ENCODE measurements around the gene SEMA5A.

- TF ChIP-seq CTCF (IDR thresholded peaks at IDR 0.05) (no peak), POLR2A (IDR thresholded peaks at IDR 0.05) (no peak)
Measured at GRCh38 chr5:9473624-9474023, 72.3 kb downstream of the SEMA5A start.
